Measurements from ENCODE around the gene DDX39B. TPM values are rescaled to one million over a fixed set of nuclear protein-coding genes. Genes with fewer than 3 reads are reported as not detected.
"Not testable (repeated sequence)": the region's sequence is repeated elsewhere in the genome, so short reads cannot be mapped to it uniquely, and the experiment has no call there.

DDX39B gene
- total RNA-seq, 1 experiment from 2014 or later: 565 TPM

- CTCF ChIA-PET: interaction anchor here (0.6 to 1.1 kb wide), 3 partner anchors 48 to 329 kb away, joined by 3 read pairs; no protein-coding TSS in a partner anchor
- intact Hi-C loops (cut with micrococcal nuclease): no loop called here
- H3K9me3 Mint-ChIP-seq (ENCODE audit: unreplicated experiment): no peaks in the 10 kb centered on the region
- no peaks in the 10 kb centered on the region for H3K27me3 Mint-ChIP-seq (ENCODE audit: insufficient read depth, unreplicated experiment)
- no peak overlapping the region for H3K27ac Mint-ChIP-seq (ENCODE audit: low read depth, unreplicated experiment)
- DNase-seq (ENCODE audit: unreplicated experiment): no peak
- POLR2A ChIA-PET: interaction anchor here (0.6 kb wide), 1 partner anchor 23 kb away, joined by 3 read pairs; no protein-coding TSS in a partner anchor
- H3K4me3 Mint-ChIP-seq (ENCODE audit: unreplicated experiment): no peak overlapping the region
- no peak for TF ChIP-seq CTCF (IDR thresholded peaks at IDR 0.05; ENCODE audit: unreplicated experiment)
- peaks cover 20% of the 10 kb centered on the region for H3K4me1 Mint-ChIP-seq (ENCODE audit: insufficient read depth, unreplicated experiment)
- no TSS peak for BruUV-seq (replicated peaks)
- no peaks in the 10 kb centered on the region for H3K36me3 Mint-ChIP-seq (ENCODE audit: insufficient read depth, unreplicated experiment)
Measured at GRCh38 chr6:31490115-31490873, 51.5 kb downstream of the DDX39B start.

- H3K27ac Mint-ChIP-seq (ENCODE audit: low read depth, unreplicated experiment): no peak overlapping the region
- BruUV-seq (replicated peaks): no TSS peak
- peaks cover 24% of the 10 kb centered on the region for H3K4me1 Mint-ChIP-seq (ENCODE audit: insufficient read depth, unreplicated experiment)
- H3K9me3 Mint-ChIP-seq (ENCODE audit: unreplicated experiment): no peaks in the 10 kb centered on the region
- POLR2A ChIA-PET: interaction anchor here (0.6 kb wide), 1 partner anchor 83 kb away, joined by 3 read pairs; no protein-coding TSS in a partner anchor
- CTCF ChIA-PET: interaction anchor here (1.1 kb wide), 2 partner anchors 47 to 92 kb away, joined by 3 read pairs; no protein-coding TSS in a partner anchor
- no peaks in the 10 kb centered on the region for H3K27me3 Mint-ChIP-seq (ENCODE audit: insufficient read depth, unreplicated experiment)
- no peak for TF ChIP-seq CTCF (IDR thresholded peaks at IDR 0.05; ENCODE audit: unreplicated experiment)
- intact Hi-C loops (cut with micrococcal nuclease): no loop called here
- no peak overlapping the region for H3K4me3 Mint-ChIP-seq (ENCODE audit: unreplicated experiment)
- DNase-seq (ENCODE audit: unreplicated experiment): no peak
- no peaks in the 10 kb centered on the region for H3K36me3 Mint-ChIP-seq (ENCODE audit: insufficient read depth, unreplicated experiment)
Measured at GRCh38 chr6:31489086-31489485, 52.7 kb downstream of the DDX39B start.

- H3K9me3 Mint-ChIP-seq (ENCODE audit: unreplicated experiment); CTCF ChIA-PET; H3K4me3 Mint-ChIP-seq (ENCODE audit: unreplicated experiment); BruUV-seq (replicated peaks); H3K36me3 Mint-ChIP-seq (ENCODE audit: insufficient read depth, unreplicated experiment); H3K27me3 Mint-ChIP-seq (ENCODE audit: insufficient read depth, unreplicated experiment); intact Hi-C loops (cut with micrococcal nuclease): not testable (repeated sequence)
- peak overlapping the region; percentile 75 for H3K27ac Mint-ChIP-seq (ENCODE audit: low read depth, unreplicated experiment)
- POLR2A ChIA-PET: interaction anchor here (1.3 kb wide), 1 partner anchor 55 kb away, joined by 3 read pairs; no protein-coding TSS in a partner anchor
- peaks cover 24% of the 10 kb centered on the region for H3K4me1 Mint-ChIP-seq (ENCODE audit: insufficient read depth, unreplicated experiment)
- DNase-seq (ENCODE audit: unreplicated experiment): peak; percentile 46
Measured at GRCh38 chr6:31487674-31488073, 54.1 kb downstream of the DDX39B start.

- BruUV-seq (replicated peaks); H3K27me3 Mint-ChIP-seq (ENCODE audit: insufficient read depth, unreplicated experiment); H3K9me3 Mint-ChIP-seq (ENCODE audit: unreplicated experiment); POLR2A ChIA-PET; H3K27ac Mint-ChIP-seq (ENCODE audit: low read depth, unreplicated experiment); intact Hi-C loops (cut with micrococcal nuclease); H3K36me3 Mint-ChIP-seq (ENCODE audit: insufficient read depth, unreplicated experiment); DNase-seq (ENCODE audit: unreplicated experiment); H3K4me3 Mint-ChIP-seq (ENCODE audit: unreplicated experiment): not testable (repeated sequence)
- H3K4me1 Mint-ChIP-seq (ENCODE audit: insufficient read depth, unreplicated experiment): peaks cover 24% of the 10 kb centered on the region
- CTCF ChIA-PET: interaction anchor here (0.5 to 0.6 kb wide), 2 partner anchors 80 to 104 kb away, joined by 3 to 6 read pairs; no protein-coding TSS in a partner anchor
Measured at GRCh38 chr6:31486065-31486837, 55.6 kb downstream of the DDX39B start.

Measured in MCF 10A (cell line).